Measurements from ENCODE around the gene CPNE7. TPM values are rescaled to one million over a fixed set of nuclear protein-coding genes. Genes with fewer than 3 reads are reported as not detected.

The CPNE7 gene
- total and polyA plus RNA-seq, 2 of the 8 experiments (the other 6 are each of a cell fraction or from before 2014, with no cell fraction given) = 10.0 to 23.7 TPM

GRCh38 chr16:89562939-89563338 lies 12.6 kb upstream of the CPNE7 start:
- H2BK12ac ChIP-seq (ENCODE audit: low read depth, low read length) = no peak overlapping the region
- TF ChIP-seq EP300 (IDR thresholded peaks at IDR 0.05; ENCODE audit: borderline replicate concordance in 1 of 2, low read depth in 2 of 2, low read length in 2 of 2) (no peak), ATF2 (IDR thresholded peaks at IDR 0.05; ENCODE audit: low read length) (no peak), SUZ12 (IDR thresholded peaks at IDR 0.05; ENCODE audit: low read length) (no peak), SP2 (IDR thresholded peaks at IDR 0.05; ENCODE audit: low read length) (no peak), SP4 (IDR thresholded peaks at IDR 0.05; ENCODE audit: low read length) (no peak), CTCF (IDR thresholded peaks at IDR 0.05; ENCODE audit: control extremely low read depth in 1 of 3, insufficient read depth in 1 of 3, low read depth in 1 of 3, low read length in 3 of 3) (no peak), RXRA (IDR thresholded peaks at IDR 0.05; ENCODE audit: insufficient read depth, low read depth, low read length) (no peak), NRF1 (IDR thresholded peaks at IDR 0.05; ENCODE audit: low read depth, low read length) (no peak), ZNF274 (IDR thresholded peaks at IDR 0.05; ENCODE audit: borderline replicate concordance, extremely low read depth, low read length) (no peak)

More at GRCh38 chr16:89562939-89563338, 12.6 kb upstream of the CPNE7 start:
- peaks cover 3% of the 10 kb centered on the region for H3K79me1 ChIP-seq (ENCODE audit: low read depth, low read length)
- no peak overlapping the region for H3K27ac ChIP-seq (ENCODE audit: low read depth, low read length)
- no peak overlapping the region for H3K23ac ChIP-seq (ENCODE audit: insufficient read length)
- H3K4me3 ChIP-seq (ENCODE audit: extremely low read depth in 1 of 4, insufficient read depth in 2 of 4, low read depth in 3 of 4, low read length in 4 of 4) = peak overlapping the region in 1 of 4 experiments; percentile 69; a peak in 2 of 8 replicates
- FAIRE-seq = no peak
- no peak overlapping the region for H4K91ac ChIP-seq (replicated peaks; ENCODE audit: insufficient read length, low read length)
- peaks cover 11 to 32% of the 10 kb centered on the region in 2 experiments for H3K79me2 ChIP-seq (ENCODE audit: control insufficient read depth in 1 of 2, insufficient read depth in 2 of 2, low read length in 2 of 2)
- H3K14ac ChIP-seq (ENCODE audit: insufficient read length) = no peak overlapping the region
- no peak overlapping the region for H2AK5ac ChIP-seq (ENCODE audit: low read depth, low read length)
- no peak overlapping the region for H2AFZ ChIP-seq (ENCODE audit: low read length)
- no peaks in the 10 kb centered on the region for H3K9me3 ChIP-seq (ENCODE audit: insufficient read depth in 2 of 2, low read depth in 1 of 2, low read length in 1 of 2)
- no peak overlapping the region for H3K9ac ChIP-seq (replicated peaks in 1 of 4; ENCODE audit: extremely low read depth in 1 of 4, low read depth in 3 of 4, low read length in 3 of 4)
- H3K27me3 ChIP-seq (replicated peaks in 1 of 4; ENCODE audit: control insufficient read depth in 3 of 4, extremely low read depth in 1 of 4, insufficient read depth in 3 of 4, low read length in 3 of 4) = no peaks in the 10 kb centered on the region
- H2BK15ac ChIP-seq (ENCODE audit: low read length) = no peak overlapping the region
- CTCF ChIA-PET (ENCODE audit: partially characterized antibody) = interaction anchor here (0.7 to 2.8 kb wide), 3 partner anchors 14 to 36 kb away, joined by 3 to 7 read pairs (median 3); no protein-coding TSS in a partner anchor
- WGBS, 2 experiments (ENCODE audit: extremely low coverage in 1 of 2, insufficient coverage in 1 of 2, insufficient read length in 1 of 2, insufficient replicate concordance in 2 of 2, low coverage in 1 of 2, low lambda C conversion rate in 2 of 2, missing lambda C conversion rate in 1 of 2) = 89% methylated on average over 11 of the region's 12 CpGs; no CpG with 5 or more reads in 1 of the 2 experiments
- peaks cover 18% of the 10 kb centered on the region for H3K23me2 ChIP-seq (ENCODE audit: low read depth, low read length)
- H3K56ac ChIP-seq (replicated peaks; ENCODE audit: insufficient read length, low read depth, low read length) = no peak overlapping the region
- peaks cover 28 to 29% of the 10 kb centered on the region in 2 experiments for H4K20me1 ChIP-seq (replicated peaks in 1 of 2; ENCODE audit: control insufficient read depth in 1 of 2, insufficient read depth in 2 of 2, low read length in 2 of 2)
- H4K5ac ChIP-seq (ENCODE audit: insufficient read length, low read depth, low read length) = no peak overlapping the region
- H4K8ac ChIP-seq (ENCODE audit: extremely low read depth, insufficient read depth, low read length) = no peak overlapping the region
- H2BK5ac ChIP-seq (ENCODE audit: low read depth, low read length) = no peak overlapping the region
- POLR2A ChIA-PET (ENCODE audit: partially characterized antibody) = interaction anchor here (1.2 to 5.5 kb wide), 15 partner anchors 10 to 160 kb away, joined by 3 to 63 read pairs (median 5); partner anchors contain the start of genes CHMP1A, CPNE7, SPATA33 and SPG7
- peak overlapping the region; percentile 91 for H3K4me2 ChIP-seq (ENCODE audit: insufficient read depth in 1 of 2, low read depth in 2 of 2, low read length in 2 of 2)
- H2BK120ac ChIP-seq (replicated peaks; ENCODE audit: low read depth, low read length) = no peak overlapping the region
- H2BK20ac ChIP-seq (ENCODE audit: low read length) = no peak overlapping the region
- peaks cover 5 to 28% (median 8%) of the 10 kb centered on the region in 4 experiments for H3K4me1 ChIP-seq (replicated peaks in 1 of 4; ENCODE audit: control insufficient read depth in 3 of 4, insufficient read depth in 4 of 4, low read length in 3 of 4)
- no peak overlapping the region for H3K18ac ChIP-seq (ENCODE audit: extremely low read depth, low read length)
- DNase-seq (ENCODE audit: low read depth in 1 of 2, low spot score in 2 of 2) = no peak
- H3K36me3 ChIP-seq (ENCODE audit: control insufficient read depth in 2 of 4, insufficient read depth in 4 of 4, low read length in 3 of 4) = peaks cover 21 to 37% (median 32%) of the 10 kb centered on the region in 4 experiments
- no peak overlapping the region for H3K4ac ChIP-seq (replicated peaks; ENCODE audit: insufficient read length, low read depth, low read length)

All from H1 (cell line).